VCaP (cell line): Measurements from ENCODE around the gene SOX5.

ENCODE experiments used
- H3K27ac ChIP-seq: fragments of 450-650 bp; 2 replicates; pipeline ENCODE4 v1.5.1; 2017
- TF ChIP-seq, protein P1 (sequence below): fragments of 450-650 bp; conservative IDR thresholded peaks from 2 replicates; pipeline ENCODE4 v1.5.1; 2017; ENCODE audit warnings: mild to moderate bottlenecking, moderate library complexity

Gene SOX5

DNA sequence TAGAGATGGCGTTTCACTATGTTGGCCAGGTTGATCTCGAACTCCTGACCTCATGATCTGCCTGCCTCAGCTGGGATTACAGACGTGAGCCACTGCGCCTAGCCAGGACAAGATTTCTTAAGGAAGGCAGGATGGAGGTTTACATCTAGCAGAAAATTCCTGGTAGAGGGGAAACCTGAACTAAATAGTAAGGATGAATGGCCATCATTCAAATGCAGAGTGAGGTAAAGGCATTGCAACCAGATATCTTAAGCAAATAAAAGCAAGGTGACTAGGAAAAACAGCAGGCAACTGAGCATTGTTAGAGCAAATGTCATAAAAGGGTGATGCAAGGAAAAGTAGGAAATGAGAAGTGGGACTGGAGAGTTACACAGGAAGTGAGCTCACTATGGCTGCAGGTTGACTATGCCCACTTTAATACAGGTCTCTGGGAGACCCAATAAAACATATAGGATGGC lies 133.0 kb downstream of the SOX5 start:
- TF ChIP-seq, protein P1, sequence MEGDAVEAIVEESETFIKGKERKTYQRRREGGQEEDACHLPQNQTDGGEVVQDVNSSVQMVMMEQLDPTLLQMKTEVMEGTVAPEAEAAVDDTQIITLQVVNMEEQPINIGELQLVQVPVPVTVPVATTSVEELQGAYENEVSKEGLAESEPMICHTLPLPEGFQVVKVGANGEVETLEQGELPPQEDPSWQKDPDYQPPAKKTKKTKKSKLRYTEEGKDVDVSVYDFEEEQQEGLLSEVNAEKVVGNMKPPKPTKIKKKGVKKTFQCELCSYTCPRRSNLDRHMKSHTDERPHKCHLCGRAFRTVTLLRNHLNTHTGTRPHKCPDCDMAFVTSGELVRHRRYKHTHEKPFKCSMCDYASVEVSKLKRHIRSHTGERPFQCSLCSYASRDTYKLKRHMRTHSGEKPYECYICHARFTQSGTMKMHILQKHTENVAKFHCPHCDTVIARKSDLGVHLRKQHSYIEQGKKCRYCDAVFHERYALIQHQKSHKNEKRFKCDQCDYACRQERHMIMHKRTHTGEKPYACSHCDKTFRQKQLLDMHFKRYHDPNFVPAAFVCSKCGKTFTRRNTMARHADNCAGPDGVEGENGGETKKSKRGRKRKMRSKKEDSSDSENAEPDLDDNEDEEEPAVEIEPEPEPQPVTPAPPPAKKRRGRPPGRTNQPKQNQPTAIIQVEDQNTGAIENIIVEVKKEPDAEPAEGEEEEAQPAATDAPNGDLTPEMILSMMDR: no peak
- no peak overlapping the region for H3K27ac ChIP-seq

DNA sequence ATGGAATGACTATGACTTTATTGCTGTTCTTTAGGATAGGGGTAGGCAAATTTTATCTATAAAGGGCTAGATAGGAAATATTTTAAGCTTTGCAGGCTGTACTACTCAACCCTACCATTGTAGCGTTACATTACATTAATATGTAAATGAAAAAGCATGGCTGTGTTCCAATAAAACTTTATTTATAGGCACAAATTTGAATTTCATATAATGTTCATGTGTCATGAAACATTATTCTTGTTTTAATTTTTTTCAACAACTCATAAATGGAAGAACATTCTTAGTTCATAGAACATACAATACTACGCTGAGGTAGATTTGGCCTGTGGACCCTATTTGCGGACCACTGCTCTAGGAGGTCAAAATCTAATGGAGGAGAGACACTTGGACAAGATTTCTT lies 133.7 kb downstream of the SOX5 start:
- TF ChIP-seq, protein P1: no peak
- no peak overlapping the region for H3K27ac ChIP-seq

GRCh38 chr12:23813206-23813605 lies 136.3 kb downstream of the SOX5 start:
- TF ChIP-seq, protein P1: no peak

DNA sequence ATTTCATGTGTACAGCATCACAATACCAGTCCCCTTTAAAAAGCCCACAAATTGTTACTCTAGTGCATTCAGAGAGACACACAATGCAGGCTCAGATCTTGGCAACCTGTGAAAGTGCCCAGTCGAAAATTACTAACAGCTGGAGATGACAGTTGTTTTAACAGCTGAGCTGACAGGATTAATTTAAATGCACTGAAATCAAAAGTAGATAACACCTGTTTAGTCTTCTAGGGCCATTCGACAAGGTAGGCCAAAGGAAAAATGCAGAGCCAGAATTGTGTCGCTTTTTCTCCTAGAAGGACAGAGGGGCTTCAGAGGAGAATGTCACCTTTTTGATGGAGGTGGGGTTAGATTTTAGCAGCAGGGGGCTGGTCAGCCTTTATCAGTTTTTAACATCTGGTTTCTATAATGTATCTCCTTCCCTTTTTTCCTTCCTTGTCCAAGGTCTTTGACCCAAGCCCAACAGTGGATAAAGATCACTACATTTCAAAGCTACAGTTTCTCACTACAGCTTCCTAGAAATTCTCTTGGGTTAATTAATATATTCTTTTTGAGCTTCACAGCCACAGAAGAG lies 139.1 kb downstream of the SOX5 start:
- H3K27ac ChIP-seq: no peak overlapping the region
- TF ChIP-seq, protein P1: no peak

More at GRCh38 chr12:23813206-23813605, 136.3 kb downstream of the SOX5 start:
- no peak overlapping the region for H3K27ac ChIP-seq

GRCh38 chr12:23803540-23803939 lies 145.9 kb downstream of the SOX5 start:
- H3K27ac ChIP-seq: no peak overlapping the region
- TF ChIP-seq, protein P1: no peak

DNA sequence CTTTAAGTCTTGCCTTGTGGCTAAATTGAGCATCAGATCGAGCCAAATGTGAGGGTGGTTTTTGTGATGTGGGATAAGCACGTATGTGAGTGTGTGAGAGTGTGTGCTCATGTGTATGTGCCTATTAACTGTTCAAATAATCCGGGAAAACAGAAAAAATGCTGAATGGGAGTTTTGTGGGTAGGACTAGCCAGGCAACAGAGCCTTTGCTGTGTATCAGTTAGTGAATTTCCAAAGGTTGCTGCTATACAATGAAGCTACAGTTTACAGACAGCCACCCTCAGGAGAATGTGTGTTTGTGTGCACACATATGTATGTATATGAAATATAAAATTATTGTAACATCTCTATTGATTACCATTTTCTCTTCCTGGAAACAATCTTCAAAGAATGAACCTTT lies 154.0 kb downstream of the SOX5 start:
- TF ChIP-seq, protein P1: no peak
- no peak overlapping the region for H3K27ac ChIP-seq

GRCh38 chr12:23781118-23781517 lies 168.4 kb downstream of the SOX5 start:
- no peak overlapping the region for H3K27ac ChIP-seq
- TF ChIP-seq, protein P1: no peak
